Measurements from ENCODE around the gene ATRNL1. TPM values are rescaled to one million over a fixed set of nuclear protein-coding genes. Genes with fewer than 3 reads are reported as not detected.

The ATRNL1 gene
- total and polyA plus RNA-seq, 2 donors from 2014 or later, result 2.4 to 7.1 TPM

DNA sequence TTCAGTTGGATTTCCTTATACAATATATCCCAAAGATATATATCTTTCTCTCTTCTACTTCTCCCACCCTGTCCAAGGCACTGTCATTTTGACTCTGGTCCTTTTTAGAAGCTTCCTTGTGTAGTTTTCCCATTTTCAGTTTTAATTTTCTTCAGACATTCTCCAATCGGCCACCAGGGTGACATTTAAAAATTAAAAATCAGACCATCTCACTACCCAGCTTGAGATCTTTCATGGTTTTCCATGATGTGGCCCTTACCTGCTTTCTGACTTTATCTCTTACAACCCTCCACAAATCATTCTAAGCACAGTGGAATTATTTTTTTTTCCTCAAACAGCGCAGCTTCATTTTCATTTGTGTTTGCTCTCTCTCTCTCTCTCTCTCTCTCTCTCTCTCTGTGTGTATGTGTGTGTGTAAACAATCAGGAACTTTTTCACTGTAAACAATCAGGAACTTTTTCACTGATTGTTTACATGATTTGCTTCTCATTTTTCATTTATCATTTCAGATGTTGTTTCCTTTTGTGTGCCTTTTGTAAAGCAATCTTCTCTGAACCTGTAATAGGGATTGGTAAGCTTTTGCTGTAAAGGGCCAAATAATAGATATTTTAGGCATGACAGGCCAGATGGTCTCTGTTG, 348.9 kb downstream of the ATRNL1 start:
- DNase-seq (peak in 1 of 5 donors; percentile 8), FAIRE-seq (no peak)
- Histone ChIP-seq H3K4me1 (ENCODE audit: control insufficient read depth in 2 of 3, insufficient read depth in 2 of 3, low read depth in 1 of 3, low read length in 3 of 3) (no peaks in the 10 kb centered on the region), H3K27me3 (ENCODE audit: control insufficient read depth, insufficient read depth, low read length) (no peaks in the 10 kb centered on the region), H3K9ac (ENCODE audit: low read length in 3 of 3) (no peak overlapping the region), H3K4me3 (ENCODE audit: low read length in 3 of 3) (no peak overlapping the region), H3K27ac (ENCODE audit: low read depth in 2 of 2, low read length in 2 of 2) (no peak overlapping the region), H3K9me3 (ENCODE audit: control insufficient read depth in 2 of 3, insufficient read depth in 1 of 3, low read length in 3 of 3) (no peaks in the 10 kb centered on the region), H3K36me3 (ENCODE audit: control insufficient read depth in 2 of 3, insufficient read depth in 3 of 3, low read length in 3 of 3) (no peaks in the 10 kb centered on the region)
- intact Hi-C loops (cut with DNase I), result no loop called here
- TF ChIP-seq, protein P1, sequence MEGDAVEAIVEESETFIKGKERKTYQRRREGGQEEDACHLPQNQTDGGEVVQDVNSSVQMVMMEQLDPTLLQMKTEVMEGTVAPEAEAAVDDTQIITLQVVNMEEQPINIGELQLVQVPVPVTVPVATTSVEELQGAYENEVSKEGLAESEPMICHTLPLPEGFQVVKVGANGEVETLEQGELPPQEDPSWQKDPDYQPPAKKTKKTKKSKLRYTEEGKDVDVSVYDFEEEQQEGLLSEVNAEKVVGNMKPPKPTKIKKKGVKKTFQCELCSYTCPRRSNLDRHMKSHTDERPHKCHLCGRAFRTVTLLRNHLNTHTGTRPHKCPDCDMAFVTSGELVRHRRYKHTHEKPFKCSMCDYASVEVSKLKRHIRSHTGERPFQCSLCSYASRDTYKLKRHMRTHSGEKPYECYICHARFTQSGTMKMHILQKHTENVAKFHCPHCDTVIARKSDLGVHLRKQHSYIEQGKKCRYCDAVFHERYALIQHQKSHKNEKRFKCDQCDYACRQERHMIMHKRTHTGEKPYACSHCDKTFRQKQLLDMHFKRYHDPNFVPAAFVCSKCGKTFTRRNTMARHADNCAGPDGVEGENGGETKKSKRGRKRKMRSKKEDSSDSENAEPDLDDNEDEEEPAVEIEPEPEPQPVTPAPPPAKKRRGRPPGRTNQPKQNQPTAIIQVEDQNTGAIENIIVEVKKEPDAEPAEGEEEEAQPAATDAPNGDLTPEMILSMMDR (IDR thresholded peaks at IDR 0.05; ENCODE audit: borderline replicate concordance, extremely low read depth, insufficient read depth), result no peak

DNA sequence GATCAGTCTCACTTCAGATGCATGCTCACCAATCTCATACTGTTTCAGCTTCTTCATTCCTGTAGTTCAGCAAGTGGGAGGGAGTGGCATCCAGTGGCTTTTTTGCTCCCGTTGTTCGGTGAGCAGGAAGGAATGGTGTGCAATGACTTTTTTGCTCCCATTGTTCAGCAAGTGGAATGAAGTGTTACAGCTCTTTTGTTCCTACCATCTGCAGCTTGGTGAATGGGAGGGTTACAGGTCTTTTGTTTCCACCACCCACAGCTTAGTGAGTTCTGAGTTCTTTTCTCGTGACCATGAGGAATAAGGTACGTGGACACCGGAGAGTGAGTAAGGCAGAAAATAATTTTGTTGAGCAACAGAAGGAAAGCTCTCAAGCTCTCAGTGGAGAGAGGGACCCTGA, 363.6 kb downstream of the ATRNL1 start:
- TF ChIP-seq, protein P1 (IDR thresholded peaks at IDR 0.05; ENCODE audit: borderline replicate concordance, extremely low read depth, insufficient read depth), result no peak
- no peaks in the 10 kb centered on the region for H3K4me1 ChIP-seq (ENCODE audit: control insufficient read depth in 2 of 3, insufficient read depth in 2 of 3, low read depth in 1 of 3, low read length in 3 of 3)
- H3K4me3 ChIP-seq (ENCODE audit: low read length in 3 of 3), result no peak overlapping the region
- FAIRE-seq (no peak), DNase-seq (no peak)
- H3K9me3 ChIP-seq (ENCODE audit: control insufficient read depth in 2 of 3, insufficient read depth in 1 of 3, low read length in 3 of 3), result peaks cover 0 to 7% (median 2%) of the 10 kb centered on the region in 3 donors
- no peaks in the 10 kb centered on the region for H3K27me3 ChIP-seq (ENCODE audit: control insufficient read depth, insufficient read depth, low read length)
- no peak overlapping the region for H3K27ac ChIP-seq (ENCODE audit: low read depth in 2 of 2, low read length in 2 of 2)
- intact Hi-C loops (cut with DNase I), result no loop called here
- no peaks in the 10 kb centered on the region for H3K36me3 ChIP-seq (ENCODE audit: control insufficient read depth in 2 of 3, insufficient read depth in 3 of 3, low read length in 3 of 3)
- H3K9ac ChIP-seq (ENCODE audit: low read length in 3 of 3), result no peak overlapping the region

DNA sequence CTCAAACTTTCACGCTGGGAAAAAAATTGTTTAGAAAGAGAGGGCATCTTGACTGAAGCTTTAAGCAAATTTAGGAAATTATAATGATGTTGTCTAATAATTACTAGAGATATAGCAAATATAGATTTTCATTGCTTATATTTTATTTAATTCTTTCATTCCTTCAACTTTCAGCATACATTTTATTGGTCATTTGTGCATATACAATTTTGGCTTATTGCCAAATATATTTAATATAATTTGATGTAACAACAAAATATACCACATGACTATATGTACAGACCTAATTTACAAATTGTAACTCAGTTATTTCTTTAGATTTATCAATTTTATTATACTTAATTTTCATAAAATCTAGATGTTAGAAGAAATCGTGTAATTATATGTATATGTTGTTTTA, 390.1 kb downstream of the ATRNL1 start:
- TF ChIP-seq, protein P1 (IDR thresholded peaks at IDR 0.05; ENCODE audit: borderline replicate concordance, extremely low read depth, insufficient read depth), result no peak
- no peaks in the 10 kb centered on the region for H3K27me3 ChIP-seq (ENCODE audit: control insufficient read depth, insufficient read depth, low read length)
- intact Hi-C loops (cut with DNase I), result no loop called here
- peak; percentile 32 for FAIRE-seq
- H3K36me3 ChIP-seq (ENCODE audit: control insufficient read depth in 2 of 3, insufficient read depth in 3 of 3, low read length in 3 of 3), result no peaks in the 10 kb centered on the region
- H3K9ac ChIP-seq (ENCODE audit: low read length in 3 of 3), result no peak overlapping the region
- H3K4me1 ChIP-seq (ENCODE audit: control insufficient read depth in 2 of 3, insufficient read depth in 2 of 3, low read depth in 1 of 3, low read length in 3 of 3), result no peaks in the 10 kb centered on the region
- no peak for DNase-seq
- no peaks in the 10 kb centered on the region for H3K9me3 ChIP-seq (ENCODE audit: control insufficient read depth in 2 of 3, insufficient read depth in 1 of 3, low read length in 3 of 3)
- H3K4me3 ChIP-seq (ENCODE audit: low read length in 3 of 3), result no peak overlapping the region
- no peak overlapping the region for H3K27ac ChIP-seq (ENCODE audit: low read depth in 2 of 2, low read length in 2 of 2)

Measured in kidney (tissue), 14 donors.